HepG2 (cell line): ENCODE data around the gene NCAPD2. TPM values are rescaled to one million over a fixed set of nuclear protein-coding genes. Genes with fewer than 3 reads are reported as not detected.
A peak's percentile ranks its signal among the peaks of the same experiment; 100 is the strongest.

Source experiments
- CBX1 ChIP-seq: IDR thresholded peaks from one replicate; pipeline ENCODE4 v1.6.1; 2016; ENCODE audit warnings: antibody characterized with exemption, low read depth
- HOXA5 ChIP-seq: sonication (generic); formaldehyde crosslinking; IDR thresholded peaks from 2 replicates; pipeline ENCODE4 v1.4.0; 2020; ENCODE audit warnings: missing genetic modification reagents
- KLF13 ChIP-seq: sonication (generic); formaldehyde crosslinking; IDR thresholded peaks from 2 replicates; pipeline ENCODE4 v1.4.0; 2020; ENCODE audit warnings: mild to moderate bottlenecking, missing genetic modification reagents
- KMT2B ChIP-seq: IDR thresholded peaks from 2 replicates; pipeline ENCODE4 v1.6.1; 2016; ENCODE audit warnings: missing genetic modification reagents, missing compliant biosample characterization
- NFIC ChIP-seq: IDR thresholded peaks from 2 replicates; pipeline ENCODE4 v1.6.1; 2012; ENCODE audit warnings: mild to moderate bottlenecking, low read length, inconsistent platforms
- NRL ChIP-seq: sonication (generic); formaldehyde crosslinking; IDR thresholded peaks from 2 replicates; pipeline ENCODE4 v1.5.0; 2020; ENCODE audit warnings: missing genetic modification reagents, mild to moderate bottlenecking, moderate library complexity, borderline replicate concordance
- POLR2G ChIP-seq: fragments of 200-400 bp; formaldehyde crosslinking; IDR thresholded peaks from 2 replicates; pipeline ENCODE4 v1.6.1; 2018; ENCODE audit warnings: mild to moderate bottlenecking, low read depth, low read length, moderate library complexity
- TSC22D2 ChIP-seq: sonication (generic); formaldehyde crosslinking; IDR thresholded peaks from 2 replicates; pipeline ENCODE4 v1.5.1; 2020; ENCODE audit warnings: missing genetic modification reagents, mild to moderate bottlenecking, borderline replicate concordance
- ZNF253 ChIP-seq: sonication (generic); formaldehyde crosslinking; IDR thresholded peaks from 2 replicates; pipeline ENCODE4 v1.8.0; 2022; ENCODE audit warnings: mild to moderate bottlenecking, missing genetic modification reagents, borderline replicate concordance
- ZNF564 ChIP-seq: sonication (generic); formaldehyde crosslinking; IDR thresholded peaks from 2 replicates; pipeline ENCODE4 v1.8.1; 2023; ENCODE audit warnings: mild to moderate bottlenecking, missing genetic modification reagents
- polyA plus RNA-seq, 8 experiments: library from polyadenylated mRNA; depleted of rRNA in 3 of 8; stranded (reverse) in 7 of 8; unstranded in 1 of 8; fragments of >200 nt; fragmentation: Illumina TruSeq in 4 of 8; extraction: Trizol in 4 of 8; gene quantifications; 2 replicates each; pipeline versions ENCODE4 v1.2.1 to v1.2.3, GENCODE V29; 2011 to 2016; ENCODE audit warnings: low read depth in 4 of 8, missing spikeins in 1 of 8, mixed read lengths in 1 of 8; ENCODE audit not compliant: insufficient read depth in 1 of 8
- total RNA-seq, 5 experiments: library from RNA; depleted of rRNA; stranded (reverse); fragments of >200 nt; fragmentation: Illumina TruSeq; extraction: Trizol; gene quantifications; 2 replicates each; pipeline ENCODE4 v1.2.3, GENCODE V29; 2016; ENCODE audit warnings: low read depth in 1 of 5
- TF ChIP-seq, protein P1 (sequence below): sonication (generic); formaldehyde crosslinking; IDR thresholded peaks from 2 replicates; pipeline ENCODE4 v1.5.0; 2020; ENCODE audit warnings: mild to moderate bottlenecking, missing genetic modification reagents, borderline replicate concordance
- TF ChIP-seq, protein P2 (sequence below): sonication (generic); formaldehyde crosslinking; IDR thresholded peaks from 2 replicates; pipeline ENCODE4 v1.8.1; 2023; ENCODE audit warnings: missing genetic modification reagents, inconsistent platforms, borderline replicate concordance
- TF ChIP-seq, protein P3 (sequence below): sonication (generic); formaldehyde crosslinking; IDR thresholded peaks from 2 replicates; pipeline ENCODE4 v1.4.0; 2020; ENCODE audit warnings: mild to moderate bottlenecking, missing genetic modification reagents
- TF ChIP-seq, protein P4 (sequence below): sonication (generic); formaldehyde crosslinking; IDR thresholded peaks from 2 replicates; pipeline ENCODE4 v1.9.0; 2021; ENCODE audit warnings: mild to moderate bottlenecking, missing genetic modification reagents
- TF ChIP-seq, protein P5 (sequence below): sonication (generic); formaldehyde crosslinking; IDR thresholded peaks from 2 replicates; pipeline ENCODE4 v1.8.1; 2023; ENCODE audit warnings: mild to moderate bottlenecking, missing genetic modification reagents, borderline replicate concordance

NCAPD2 gene
- total and polyA plus RNA-seq, 2 of the 13 experiments (the other 11 are each of a cell fraction or from before 2014, with no cell fraction given), result 51.1 to 65.6 TPM

DNA sequence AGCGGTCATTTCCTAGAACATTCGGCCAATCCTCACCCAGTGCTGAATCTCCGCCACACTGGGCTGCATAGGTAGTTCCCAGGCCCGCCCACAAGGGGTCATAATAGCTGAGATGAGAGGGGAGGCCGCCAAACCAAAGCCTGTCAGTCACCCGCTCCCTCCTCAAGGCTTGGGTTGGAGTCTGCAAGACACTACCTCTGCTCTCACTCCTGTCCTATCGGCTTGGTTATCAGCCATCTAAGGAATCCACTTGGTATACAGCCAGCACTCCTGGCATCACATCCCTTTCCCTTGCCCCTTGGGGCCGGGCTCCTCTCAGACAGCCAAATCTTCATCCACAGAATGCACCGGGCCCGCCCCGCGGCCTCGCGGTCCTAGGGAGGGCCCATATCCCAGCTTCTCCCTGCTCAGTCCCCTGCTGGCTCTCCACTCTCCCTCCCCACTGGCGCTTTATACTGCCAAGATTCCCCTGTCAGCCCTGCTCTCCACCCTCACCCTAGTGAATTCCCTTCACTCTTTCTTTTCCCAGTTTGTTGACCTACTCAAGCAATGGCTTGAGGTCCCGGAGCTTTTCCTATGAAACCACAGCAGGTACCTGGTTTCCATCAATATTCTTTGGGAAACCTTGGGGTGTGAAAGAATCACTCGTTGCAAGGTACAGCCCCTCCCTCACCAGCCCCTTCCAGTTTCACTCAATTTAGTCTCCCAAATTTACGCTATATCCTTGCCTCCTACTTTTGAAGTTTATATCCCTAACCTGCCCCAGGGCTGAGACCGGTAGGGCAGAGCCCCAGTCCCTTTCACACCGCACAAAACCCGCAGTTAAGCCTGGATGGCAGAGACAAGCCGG lies 60.5 kb downstream of the NCAPD2 start (continued):
- TF ChIP-seq, protein P1, sequence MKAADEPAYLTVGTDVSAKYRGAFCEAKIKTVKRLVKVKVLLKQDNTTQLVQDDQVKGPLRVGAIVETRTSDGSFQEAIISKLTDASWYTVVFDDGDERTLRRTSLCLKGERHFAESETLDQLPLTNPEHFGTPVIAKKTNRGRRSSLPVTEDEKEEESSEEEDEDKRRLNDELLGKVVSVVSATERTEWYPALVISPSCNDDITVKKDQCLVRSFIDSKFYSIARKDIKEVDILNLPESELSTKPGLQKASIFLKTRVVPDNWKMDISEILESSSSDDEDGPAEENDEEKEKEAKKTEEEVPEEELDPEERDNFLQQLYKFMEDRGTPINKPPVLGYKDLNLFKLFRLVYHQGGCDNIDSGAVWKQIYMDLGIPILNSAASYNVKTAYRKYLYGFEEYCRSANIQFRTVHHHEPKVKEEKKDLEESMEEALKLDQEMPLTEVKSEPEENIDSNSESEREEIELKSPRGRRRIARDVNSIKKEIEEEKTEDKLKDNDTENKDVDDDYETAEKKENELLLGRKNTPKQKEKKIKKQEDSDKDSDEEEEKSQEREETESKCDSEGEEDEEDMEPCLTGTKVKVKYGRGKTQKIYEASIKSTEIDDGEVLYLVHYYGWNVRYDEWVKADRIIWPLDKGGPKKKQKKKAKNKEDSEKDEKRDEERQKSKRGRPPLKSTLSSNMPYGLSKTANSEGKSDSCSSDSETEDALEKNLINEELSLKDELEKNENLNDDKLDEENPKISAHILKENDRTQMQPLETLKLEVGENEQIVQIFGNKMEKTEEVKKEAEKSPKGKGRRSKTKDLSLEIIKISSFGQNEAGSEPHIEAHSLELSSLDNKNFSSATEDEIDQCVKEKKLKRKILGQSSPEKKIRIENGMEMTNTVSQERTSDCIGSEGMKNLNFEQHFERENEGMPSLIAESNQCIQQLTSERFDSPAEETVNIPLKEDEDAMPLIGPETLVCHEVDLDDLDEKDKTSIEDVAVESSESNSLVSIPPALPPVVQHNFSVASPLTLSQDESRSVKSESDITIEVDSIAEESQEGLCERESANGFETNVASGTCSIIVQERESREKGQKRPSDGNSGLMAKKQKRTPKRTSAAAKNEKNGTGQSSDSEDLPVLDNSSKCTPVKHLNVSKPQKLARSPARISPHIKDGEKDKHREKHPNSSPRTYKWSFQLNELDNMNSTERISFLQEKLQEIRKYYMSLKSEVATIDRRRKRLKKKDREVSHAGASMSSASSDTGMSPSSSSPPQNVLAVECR (CRISPR knock-in tag), result peak; percentile 54; the same call in 1 of the 2 replicates
- TF ChIP-seq, protein P2, sequence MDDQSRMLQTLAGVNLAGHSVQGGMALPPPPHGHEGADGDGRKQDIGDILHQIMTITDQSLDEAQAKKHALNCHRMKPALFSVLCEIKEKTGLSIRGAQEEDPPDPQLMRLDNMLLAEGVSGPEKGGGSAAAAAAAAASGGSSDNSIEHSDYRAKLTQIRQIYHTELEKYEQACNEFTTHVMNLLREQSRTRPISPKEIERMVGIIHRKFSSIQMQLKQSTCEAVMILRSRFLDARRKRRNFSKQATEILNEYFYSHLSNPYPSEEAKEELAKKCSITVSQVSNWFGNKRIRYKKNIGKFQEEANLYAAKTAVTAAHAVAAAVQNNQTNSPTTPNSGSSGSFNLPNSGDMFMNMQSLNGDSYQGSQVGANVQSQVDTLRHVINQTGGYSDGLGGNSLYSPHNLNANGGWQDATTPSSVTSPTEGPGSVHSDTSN (CRISPR knock-in tag), result no peak
- TF ChIP-seq, protein P3, sequence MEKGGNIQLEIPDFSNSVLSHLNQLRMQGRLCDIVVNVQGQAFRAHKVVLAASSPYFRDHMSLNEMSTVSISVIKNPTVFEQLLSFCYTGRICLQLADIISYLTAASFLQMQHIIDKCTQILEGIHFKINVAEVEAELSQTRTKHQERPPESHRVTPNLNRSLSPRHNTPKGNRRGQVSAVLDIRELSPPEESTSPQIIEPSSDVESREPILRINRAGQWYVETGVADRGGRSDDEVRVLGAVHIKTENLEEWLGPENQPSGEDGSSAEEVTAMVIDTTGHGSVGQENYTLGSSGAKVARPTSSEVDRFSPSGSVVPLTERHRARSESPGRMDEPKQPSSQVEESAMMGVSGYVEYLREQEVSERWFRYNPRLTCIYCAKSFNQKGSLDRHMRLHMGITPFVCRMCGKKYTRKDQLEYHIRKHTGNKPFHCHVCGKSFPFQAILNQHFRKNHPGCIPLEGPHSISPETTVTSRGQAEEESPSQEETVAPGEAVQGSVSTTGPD (CRISPR knock-in tag), result no peak
- TF ChIP-seq KLF13 (CRISPR knock-in tag) (no peak), POLR2G (no peak), NRL (CRISPR knock-in tag) (no peak), CBX1 (no peak), NFIC (no peak), TSC22D2 (no peak), ZNF253 (CRISPR knock-in tag) (no peak), HOXA5 (CRISPR knock-in tag) (peak; percentile 80), ZNF564 (CRISPR knock-in tag) (no peak), KMT2B (CRISPR knock-in tag) (no peak)
- TF ChIP-seq, protein P4, sequence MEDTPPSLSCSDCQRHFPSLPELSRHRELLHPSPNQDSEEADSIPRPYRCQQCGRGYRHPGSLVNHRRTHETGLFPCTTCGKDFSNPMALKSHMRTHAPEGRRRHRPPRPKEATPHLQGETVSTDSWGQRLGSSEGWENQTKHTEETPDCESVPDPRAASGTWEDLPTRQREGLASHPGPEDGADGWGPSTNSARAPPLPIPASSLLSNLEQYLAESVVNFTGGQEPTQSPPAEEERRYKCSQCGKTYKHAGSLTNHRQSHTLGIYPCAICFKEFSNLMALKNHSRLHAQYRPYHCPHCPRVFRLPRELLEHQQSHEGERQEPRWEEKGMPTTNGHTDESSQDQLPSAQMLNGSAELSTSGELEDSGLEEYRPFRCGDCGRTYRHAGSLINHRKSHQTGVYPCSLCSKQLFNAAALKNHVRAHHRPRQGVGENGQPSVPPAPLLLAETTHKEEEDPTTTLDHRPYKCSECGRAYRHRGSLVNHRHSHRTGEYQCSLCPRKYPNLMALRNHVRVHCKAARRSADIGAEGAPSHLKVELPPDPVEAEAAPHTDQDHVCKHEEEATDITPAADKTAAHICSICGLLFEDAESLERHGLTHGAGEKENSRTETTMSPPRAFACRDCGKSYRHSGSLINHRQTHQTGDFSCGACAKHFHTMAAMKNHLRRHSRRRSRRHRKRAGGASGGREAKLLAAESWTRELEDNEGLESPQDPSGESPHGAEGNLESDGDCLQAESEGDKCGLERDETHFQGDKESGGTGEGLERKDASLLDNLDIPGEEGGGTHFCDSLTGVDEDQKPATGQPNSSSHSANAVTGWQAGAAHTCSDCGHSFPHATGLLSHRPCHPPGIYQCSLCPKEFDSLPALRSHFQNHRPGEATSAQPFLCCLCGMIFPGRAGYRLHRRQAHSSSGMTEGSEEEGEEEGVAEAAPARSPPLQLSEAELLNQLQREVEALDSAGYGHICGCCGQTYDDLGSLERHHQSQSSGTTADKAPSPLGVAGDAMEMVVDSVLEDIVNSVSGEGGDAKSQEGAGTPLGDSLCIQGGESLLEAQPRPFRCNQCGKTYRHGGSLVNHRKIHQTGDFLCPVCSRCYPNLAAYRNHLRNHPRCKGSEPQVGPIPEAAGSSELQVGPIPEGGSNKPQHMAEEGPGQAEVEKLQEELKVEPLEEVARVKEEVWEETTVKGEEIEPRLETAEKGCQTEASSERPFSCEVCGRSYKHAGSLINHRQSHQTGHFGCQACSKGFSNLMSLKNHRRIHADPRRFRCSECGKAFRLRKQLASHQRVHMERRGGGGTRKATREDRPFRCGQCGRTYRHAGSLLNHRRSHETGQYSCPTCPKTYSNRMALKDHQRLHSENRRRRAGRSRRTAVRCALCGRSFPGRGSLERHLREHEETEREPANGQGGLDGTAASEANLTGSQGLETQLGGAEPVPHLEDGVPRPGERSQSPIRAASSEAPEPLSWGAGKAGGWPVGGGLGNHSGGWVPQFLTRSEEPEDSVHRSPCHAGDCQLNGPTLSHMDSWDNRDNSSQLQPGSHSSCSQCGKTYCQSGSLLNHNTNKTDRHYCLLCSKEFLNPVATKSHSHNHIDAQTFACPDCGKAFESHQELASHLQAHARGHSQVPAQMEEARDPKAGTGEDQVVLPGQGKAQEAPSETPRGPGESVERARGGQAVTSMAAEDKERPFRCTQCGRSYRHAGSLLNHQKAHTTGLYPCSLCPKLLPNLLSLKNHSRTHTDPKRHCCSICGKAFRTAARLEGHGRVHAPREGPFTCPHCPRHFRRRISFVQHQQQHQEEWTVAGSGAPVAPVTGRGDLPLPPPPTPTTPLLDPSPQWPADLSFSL (CRISPR knock-in tag), result no peak
- TF ChIP-seq, protein P5, sequence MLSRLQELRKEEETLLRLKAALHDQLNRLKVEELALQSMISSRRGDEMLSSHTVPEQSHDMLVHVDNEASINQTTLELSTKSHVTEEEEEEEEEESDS (CRISPR knock-in tag), result no peak
